ENCODE results near the gene SLC22A2.
"Not testable (repeated sequence)": the region's sequence is repeated elsewhere in the genome, so short reads cannot be mapped to it uniquely, and the experiment has no call there.

SLC22A2 gene

DNA sequence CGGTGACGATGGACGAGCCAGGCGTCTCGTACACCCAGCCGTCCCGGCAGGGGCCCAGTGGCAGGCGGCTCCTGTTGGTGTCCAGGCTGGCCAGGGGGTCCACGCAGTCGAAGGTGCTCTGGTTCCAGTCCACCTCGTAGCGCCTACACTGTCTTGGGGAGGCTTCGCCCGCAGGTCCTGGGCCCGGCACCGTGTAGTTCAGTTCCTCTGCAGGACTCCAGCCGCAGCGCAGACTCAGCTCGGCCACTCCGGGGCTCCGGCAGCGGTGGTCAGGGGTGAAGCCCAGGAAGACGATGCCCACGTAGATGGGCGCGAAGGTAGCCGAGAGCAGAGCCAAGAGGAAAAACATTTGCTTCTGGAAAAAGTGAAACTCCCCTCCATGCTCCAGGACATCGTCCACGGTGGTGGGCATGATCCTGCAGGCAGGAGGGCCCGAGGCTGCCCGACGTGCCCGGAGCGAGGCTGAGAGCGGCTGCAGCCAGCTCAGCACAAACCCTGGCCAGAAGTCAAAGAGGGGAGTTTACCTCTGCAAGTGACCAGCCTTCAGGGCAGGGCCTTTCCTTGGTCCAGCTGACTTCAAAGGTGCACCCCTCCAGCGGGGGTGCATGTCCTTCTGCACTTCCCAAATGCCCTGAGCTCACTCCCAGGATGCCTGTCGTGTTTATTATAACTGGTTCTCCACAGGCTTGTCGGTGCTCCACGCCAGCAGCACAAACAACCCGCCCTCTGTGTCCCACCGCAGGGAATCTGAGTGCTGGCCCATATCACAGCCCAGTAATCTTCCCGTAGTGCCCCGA lies at the start of gene SLC22A2:
Gene SLC22A2 (minus strand): TSS at position 476 of the 797 bp plus-strand sequence. CDS start 64 bp downstream, at position 412.
- DNase-seq = no peak

DNA sequence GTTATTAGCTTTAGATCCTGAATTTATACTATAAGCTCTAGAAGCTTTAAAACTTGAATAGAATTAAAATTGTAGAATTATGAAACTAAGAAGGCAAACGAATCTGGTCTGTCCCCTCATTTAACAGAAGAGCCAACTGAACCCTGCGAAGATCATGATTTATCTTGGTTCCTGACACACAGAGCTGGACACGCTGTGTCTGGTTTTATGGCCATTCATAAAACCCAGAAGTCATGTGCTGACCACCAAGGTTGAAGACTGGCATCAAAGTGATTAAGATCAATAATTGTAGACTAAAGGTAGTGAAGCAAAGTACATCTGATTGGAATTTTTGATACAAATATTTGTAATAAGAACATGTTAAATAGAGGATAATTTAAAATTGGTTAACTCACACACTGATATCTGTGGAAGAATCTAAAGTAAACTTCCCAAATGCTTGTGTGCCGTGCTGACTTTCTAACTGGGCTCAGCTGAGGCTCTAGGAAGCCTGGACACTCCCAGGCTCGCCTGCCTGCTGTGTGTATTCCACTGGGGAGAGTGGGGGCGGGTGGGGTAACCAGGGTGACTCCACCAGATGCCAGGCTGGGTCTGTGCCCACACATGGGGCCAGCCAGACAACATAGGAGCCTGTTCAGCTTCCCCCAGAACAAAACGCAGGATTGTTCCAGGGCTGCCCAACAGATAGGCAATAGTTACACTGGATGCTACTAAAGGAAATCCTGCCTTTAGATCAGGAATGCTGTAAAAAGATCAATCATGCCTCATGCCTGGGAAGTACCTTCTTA lies 47.5 kb upstream of the SLC22A2 start:
- DNase-seq = no peak

DNA sequence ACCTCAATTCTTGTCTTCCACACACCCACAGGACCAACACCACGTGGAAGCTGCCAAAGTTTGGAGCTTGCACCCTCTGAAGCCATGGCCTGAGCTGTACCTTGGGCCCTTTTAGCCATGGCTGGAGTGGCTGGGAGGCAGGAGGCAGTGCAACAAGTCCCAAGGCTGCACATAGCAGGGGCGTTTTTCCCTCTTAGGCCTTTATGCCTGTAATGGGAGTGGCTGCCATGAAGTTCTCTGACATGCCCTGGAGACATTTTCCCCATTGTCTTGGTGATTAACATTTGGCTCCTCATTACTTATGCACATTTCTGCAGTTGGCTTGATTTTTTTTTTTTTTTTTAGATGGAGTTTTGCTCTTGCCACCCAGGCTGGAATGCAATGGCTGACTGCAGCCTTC lies 45.2 kb upstream of the SLC22A2 start:
- no peak for DNase-seq

DNA sequence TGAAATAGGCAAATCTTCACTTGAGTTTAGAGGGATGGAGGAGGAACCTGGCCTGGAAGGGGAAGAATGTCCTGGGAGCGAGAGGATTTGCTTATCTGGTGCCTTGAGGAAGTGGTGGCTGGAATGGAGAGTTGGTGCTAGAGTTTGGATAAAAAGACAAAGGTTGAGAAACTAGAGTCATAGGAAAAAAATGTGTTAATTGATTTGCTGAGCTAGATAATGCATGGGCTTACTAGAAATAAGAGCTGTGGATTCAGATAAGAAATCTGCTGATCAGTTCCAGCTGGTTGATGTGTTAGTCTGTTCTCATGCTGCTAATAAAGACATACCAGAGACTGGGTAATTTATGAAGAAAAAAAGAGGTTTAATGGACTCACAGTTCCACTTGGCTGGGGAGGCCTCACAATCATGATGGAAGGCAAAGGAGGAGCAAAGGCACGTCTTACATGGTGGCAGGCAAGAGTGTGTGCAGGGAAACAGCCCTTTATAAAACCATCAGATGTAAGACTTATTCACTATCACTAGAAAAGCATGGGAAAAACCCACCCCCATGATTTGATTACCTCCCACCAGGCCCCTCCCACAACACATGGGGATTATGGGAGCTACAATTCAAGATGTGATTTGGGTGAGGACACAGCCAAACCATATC lies 43.9 kb upstream of the SLC22A2 start:
- DNase-seq = not testable (repeated sequence)

DNA sequence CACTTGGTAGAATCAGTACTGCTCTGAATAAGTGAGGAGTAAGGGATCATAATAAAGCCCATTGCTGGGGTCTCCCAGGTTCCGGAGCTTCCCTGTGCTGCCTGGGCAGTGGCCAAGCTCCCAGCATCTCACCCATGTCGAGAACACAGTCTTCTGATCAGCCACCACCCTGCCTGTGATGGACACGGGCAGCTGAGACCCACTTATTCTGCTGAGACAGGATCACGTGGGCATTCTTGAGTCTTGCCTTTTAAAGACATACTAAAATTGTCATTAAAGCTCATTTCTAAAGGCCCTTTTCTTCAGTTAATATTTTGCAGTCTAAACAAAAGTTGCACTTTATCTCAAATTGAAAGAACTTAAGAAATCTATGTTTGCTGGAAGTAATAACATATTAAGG lies 42.7 kb upstream of the SLC22A2 start:
- no peak for DNase-seq

DNA sequence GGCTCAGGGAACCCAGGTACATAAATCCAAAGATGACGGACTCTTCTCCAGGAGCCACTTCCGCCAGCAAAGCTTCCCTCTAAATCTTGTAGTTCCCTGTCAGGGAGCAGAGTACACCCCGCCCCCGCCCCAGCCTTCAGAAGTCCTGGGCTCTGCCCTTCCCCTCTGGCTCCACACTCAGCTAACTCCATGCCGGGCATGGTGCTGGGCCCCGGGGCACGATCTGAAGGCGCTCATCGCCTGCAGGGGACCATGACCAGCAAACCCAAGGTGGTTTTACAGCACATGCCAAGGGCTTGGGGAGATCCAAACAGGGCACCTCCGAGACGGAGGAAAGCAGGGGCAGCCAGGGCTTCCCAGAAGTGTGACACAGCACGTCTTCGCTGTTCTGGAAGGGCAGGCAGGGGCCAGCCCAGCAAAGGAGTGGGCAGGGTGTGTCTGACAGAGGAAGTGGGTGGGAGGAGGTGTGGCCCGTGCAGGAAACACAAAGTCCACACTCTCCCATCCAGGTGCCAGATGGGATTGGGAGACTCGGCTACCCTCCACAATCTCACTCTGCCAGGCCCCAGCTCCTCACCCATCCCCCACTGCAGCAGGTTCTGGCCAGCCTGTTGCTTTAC lies 41.6 kb upstream of the SLC22A2 start:
- DNase-seq = no peak

DNA sequence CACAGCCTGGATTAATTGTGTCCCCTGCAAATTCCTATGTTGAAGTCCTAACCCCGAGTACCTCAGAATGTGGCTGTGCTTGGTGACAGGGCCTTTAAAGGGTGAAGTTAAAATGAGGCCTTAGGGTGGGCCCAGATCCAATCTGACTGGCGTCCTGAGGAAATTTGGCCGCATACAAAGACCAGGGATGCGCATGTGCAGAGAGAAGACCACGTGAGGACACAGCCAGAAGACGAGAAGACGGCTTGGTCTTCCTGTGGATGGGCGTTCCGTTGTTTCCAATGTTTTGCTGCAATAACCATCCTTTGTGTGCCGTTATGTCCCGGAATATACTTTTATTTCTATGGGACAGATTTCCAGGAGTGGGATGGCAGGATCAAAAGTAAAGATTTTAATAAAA lies 40.9 kb upstream of the SLC22A2 start:
- DNase-seq = no peak

DNA sequence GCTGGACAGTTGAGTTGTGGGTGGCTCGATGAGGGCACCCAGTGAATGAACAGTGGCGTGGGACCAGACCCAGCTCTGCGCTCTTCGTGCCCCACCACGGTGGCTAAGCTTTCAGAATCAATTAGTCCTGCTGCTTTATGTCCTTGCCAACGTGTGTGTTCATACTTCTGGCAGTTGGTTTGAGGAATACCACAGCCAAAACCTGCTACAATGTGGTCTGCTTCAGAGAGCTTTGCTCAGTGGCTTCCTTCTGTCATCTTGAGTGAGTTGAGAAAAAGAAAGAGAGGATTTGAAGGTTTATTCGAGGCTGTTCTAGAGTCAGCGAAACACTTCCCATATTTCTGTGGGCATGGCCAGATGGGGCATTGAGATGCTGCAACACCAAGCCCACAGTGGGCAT lies 39.5 kb upstream of the SLC22A2 start:
- DNase-seq = no peak

DNA sequence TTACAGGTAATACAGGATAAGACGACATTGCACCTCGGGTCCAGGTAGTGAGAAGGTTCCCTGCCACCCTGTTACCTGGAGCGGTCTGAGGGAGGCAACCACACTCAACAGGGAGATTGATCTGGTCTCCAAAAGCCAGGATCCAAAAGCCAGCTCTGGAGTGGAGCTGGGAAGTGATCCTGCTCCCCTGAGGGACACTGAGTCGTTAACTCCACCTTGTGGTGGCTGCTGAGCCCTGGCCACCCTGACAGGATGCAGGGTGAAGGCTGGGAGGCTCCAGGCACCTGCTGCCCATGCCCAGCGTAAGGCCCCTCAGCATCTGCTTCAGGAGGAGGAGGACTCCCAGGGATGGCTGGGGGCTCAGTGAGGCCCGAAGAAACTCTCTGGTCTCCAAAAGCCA lies 38.7 kb upstream of the SLC22A2 start:
- DNase-seq = no peak

DNA sequence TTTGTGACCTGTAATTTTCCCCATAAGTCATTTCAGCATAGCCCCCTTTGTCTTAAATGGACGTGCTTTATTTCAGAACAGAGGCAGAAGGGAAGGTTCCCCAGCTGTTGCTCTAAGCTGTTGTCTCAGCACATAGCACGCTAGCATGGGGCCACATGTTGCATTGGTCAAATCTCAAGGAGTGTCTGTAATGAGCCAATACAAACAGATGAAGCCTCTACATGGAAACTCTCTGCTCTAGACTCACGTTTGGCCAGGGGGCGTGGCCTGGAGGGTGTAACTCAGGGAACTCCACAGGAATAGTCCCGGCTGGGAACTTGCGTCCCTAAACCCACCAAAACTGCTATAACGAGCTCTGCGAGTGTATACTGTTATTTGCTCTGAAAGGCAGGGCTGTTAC lies 35.2 kb upstream of the SLC22A2 start:
- DNase-seq = peak in 1 of 3 experiments; percentile 6

DNA sequence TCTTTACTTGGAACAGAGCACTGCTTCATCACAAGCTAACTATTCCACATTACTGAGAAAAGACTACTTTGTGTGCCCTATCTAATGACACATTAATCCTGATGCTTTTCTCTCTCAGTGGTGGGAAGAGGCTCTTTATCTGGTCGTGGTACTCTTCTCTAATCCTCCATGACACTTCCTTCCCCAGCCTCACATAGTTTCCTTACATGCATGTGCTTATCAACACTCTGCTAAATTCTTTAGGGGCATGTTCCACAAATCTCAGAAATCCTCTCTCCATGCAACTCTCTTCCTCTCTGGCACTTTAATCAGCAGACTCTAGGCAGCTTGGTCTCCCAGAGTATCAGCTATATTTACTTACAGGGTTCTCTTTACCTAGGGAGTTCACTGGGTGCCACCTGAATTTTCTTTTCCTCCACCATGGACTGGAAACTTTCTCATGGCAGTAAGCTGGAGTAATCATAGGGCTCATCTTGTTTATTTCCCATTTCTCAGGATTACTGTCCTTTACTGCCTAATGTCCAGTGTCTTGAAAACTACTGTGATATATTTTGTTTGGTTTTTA lies 27.0 kb upstream of the SLC22A2 start:
- no peak for DNase-seq

DNA sequence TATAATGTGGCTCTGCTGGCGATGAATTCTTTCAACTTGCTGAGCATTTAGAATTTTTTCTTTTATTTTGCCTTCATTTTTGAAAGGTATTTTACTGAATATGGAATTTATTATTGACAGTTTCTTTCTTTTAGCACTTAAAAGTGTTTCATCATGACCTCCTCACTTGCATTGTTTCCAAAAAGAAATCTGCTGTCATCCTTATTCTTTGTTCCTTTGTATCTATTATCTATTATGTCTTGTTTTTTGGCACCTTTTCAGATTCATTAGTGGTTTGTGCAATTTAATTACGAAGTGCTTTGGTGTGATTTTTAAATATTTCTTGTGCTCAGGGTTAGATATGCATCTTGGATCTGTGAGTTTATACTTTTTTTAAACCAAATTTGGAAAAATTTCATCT lies 26.0 kb upstream of the SLC22A2 start:
- no peak for DNase-seq

DNA sequence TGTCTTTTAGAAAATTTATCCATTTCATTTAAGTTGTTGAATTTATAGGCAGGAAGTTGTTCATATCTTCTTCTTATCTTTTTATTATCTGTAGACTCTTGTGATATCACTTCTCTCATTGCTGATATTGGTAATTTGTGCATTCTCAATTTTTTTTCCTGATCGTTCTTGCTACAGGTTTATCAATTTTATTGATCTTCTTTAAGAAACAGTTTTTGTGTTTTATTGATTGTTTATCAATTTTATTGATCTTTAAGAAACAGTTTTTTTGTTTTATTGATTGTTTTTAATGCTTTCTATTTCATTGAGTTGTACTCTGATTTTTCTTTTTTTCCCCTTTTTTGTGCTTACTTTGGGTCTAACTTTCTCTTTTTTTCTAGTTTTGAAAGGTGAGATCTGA lies 23.8 kb upstream of the SLC22A2 start:
- DNase-seq = no peak

DNA sequence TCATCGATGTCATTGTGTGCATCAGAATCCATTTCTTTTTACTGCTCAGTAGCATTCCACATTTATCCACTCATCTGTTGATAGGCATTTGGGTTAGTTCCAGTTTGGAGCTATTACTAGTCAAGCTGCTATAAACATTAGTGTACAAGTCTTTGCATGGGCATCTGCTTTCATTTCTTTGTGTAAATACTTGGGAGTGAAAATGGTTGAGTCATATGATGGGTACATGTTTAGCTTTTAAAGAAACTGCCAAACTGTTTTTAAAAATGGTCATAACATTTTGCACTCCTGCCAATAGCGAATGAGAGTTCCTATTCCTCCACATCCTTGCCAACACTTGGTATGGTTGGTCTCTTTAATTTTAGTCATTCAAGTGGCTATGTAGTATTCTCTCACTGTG lies 21.2 kb upstream of the SLC22A2 start:
- DNase-seq = no peak

DNA sequence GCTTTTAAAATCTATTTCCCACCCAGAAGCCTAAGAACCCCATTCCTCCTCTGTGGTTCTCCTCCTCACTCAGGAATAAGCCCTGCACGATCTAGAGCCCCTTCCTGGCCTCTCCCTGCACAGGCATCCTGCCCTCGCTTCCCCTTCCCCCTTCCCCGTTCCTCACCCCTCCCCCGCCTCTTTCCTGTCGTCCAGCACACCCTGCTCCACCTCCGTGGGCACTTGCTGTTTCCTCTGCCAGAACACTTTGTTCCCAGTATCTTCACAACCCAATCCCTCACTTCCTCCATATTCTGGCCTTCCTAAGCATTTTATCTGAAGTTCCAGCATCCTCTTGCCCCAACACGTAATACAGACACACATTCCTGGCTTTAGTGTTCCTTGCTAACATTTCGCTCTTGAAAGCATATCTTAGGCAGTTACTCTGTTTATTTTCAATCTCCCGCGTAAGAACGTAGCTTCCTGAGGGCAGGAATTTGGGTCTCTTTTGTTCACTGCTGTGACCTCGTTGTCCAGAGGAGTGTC lies 20.2 kb upstream of the SLC22A2 start:
- no peak for DNase-seq

DNA sequence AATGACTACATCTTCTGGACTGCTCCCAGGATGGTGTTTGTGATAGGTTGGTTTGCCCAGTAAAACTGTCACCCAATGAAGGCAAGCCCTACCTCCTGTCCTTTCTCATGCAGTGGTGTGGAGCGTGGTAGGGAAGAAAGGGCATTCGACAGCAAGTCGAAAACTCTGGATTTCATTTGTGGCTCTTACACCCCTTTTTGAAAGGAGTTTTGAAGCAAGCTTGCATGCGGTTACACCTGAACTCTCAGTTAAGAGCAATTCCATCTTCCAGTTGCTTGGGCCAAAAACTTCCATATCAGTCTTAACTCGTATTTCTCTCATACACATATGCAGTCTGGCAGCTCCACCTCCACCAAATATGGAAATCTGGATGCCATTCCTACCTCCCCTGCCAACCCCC lies 19.7 kb upstream of the SLC22A2 start:
- DNase-seq = no peak

DNA sequence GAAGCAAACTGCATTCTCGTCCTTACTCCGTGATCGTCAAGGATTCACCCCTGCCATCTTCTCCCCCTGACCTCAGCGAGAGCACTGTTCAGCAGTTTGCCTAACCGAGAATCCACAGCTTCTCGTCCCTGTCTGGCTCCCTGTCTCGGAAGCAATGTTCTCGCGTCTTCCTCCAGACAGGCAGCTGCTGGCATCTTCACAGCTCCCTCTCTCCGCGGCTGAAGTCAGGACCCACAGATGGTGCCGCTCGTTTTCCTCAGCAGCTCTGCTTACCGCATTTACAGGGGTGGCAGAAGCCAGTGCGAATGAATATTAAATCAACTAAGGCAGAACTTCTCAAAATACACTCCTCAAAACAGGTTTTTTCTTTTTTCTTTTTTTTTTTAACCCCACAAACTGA lies 18.9 kb upstream of the SLC22A2 start:
- DNase-seq = no peak

DNA sequence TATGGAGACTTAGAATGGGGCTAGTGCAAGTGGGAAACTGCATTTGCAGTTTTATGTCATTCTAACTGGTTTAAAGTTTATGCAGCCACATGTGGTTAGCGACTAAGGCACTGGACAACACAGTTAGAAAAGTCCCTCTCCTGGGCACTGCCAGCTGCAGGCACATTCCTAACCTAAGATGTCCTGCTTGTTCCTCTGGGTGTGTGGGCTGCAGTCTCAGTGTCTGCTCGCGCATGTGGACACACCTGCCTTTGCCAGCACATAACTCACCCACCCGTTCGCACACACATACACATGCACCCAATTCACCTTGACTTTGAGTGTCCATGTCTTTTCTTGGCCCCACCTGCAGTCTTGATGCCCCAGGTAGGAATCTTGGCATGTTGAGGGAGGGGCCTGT lies 18.5 kb upstream of the SLC22A2 start:
- no peak for DNase-seq

DNA sequence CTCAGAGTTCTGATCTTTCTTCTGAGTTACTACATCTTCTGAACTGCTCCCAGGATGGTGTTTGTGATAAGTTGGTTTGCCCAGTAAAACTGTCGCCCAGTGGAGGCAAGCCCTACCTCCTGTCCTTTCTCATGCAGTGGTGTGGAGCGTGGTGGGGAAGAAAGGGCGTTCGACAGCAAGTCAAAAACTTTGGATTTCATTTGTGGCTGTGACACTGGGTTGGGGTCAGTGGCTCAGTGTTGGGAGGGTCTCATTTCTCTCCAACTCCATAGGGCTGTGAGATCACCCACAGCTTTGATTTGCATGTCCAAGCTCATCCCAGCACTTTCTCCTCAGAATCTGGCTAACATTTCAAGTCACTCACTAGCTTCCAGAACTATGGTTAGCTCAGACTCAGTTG lies 17.5 kb upstream of the SLC22A2 start:
- no peak for DNase-seq

DNA sequence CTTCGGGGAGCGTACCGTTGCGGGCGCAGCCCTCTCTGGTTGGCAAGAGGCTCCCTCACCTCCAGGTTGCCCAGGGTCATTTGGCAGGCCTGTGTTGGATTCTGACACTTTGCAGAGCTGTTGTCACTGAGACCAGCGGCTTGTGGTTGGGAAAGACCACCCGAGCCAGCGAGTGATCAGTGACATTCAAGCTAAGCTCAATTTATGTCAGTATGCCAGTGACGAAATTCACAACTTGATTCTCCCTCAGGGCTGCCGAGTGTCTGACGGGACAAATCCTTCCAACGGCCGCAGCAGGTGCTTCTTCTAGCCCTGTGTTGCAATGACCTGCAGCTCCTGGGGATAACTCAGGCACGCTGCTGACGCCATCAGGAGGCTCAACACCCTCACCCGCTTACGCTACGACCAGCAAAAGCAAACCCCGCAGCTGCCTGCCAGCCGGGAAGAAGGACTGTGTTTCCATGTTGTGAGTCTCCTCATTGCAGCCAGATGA lies 16.9 kb upstream of the SLC22A2 start:
- no peak for DNase-seq

DNA sequence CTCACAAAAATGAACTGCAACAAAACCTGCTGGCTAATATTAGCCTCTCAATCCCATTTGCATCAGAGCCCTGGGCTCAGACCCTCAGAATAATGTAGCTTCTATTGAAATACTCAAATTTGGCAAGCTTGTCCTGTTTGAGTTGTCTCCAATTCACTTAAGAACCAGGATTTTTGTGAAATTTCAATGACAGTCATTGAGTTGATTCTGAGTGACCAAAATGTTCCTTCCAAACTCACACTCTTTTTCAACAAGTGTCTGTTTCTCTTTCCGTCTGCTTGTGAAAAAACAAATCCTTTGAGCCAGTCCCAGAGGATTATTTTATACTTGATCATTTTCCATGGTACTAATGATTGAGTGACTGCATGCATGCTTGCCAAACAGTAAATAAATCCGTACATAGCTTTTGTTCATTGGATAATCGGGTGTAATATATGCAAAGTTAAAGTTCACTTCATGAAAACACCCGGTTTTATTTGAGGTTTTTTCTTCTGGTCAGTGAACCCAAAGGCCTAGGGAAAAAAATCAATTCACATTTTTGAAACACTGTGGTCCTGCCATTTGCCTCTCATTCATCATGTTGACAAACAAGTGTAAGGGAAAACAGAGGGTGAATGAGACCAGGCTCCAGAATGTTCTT lies 16.4 kb upstream of the SLC22A2 start:
- no peak for DNase-seq

DNA sequence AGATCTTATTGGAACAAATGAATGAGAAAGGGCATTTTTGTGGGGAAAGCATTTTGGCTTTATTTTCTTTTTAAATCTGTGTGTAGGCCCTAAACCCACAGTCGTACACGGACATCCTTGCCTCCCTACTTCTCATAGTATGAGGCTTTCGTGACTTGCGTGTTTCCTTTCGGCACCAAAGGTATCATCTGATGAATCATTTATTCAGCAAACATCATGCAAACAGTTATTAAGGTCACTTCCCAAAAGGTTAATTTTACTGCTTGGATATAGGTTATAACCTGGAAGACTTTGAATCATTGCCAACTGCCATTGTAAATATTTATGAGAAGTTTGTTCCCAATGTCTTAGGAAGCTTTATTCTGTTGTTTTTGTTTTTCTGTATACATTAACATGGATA lies 15.1 kb upstream of the SLC22A2 start:
- DNase-seq = no peak

Measured in NCI-H1417 (cell line).